Body of pancreas (tissue), 4 donors: ENCODE data around the gene RABEP2. TPM values are rescaled to one million over a fixed set of nuclear protein-coding genes. Genes with fewer than 3 reads are reported as not detected.
"Not testable (repeated sequence)": the region's sequence is repeated elsewhere in the genome, so short reads cannot be mapped to it uniquely, and the experiment has no call there.

ENCODE experiments used
- ATAC-seq: fragments of 150-250 bp; one replicate; pipeline ENCODE4 v1.9.1; 2016
- DNase-seq, 4 donors: peaks; one replicate each; pipeline ENCODE4 v3.0.0-alpha.2; 2019
- H3K27ac ChIP-seq, 4 donors: fragments of 200-600 bp; sonication (generic); 1 replicate in 3 of 4; 2 replicates in 1 of 4; pipeline versions ENCODE4 v1.5.1 to v1.6.1; 2016 to 2019; ENCODE audit warnings: mild to moderate bottlenecking in 1 of 4, mixed read lengths in 1 of 4, moderate library complexity in 1 of 4
- H3K27me3 ChIP-seq, 2 donors: fragments of 200-600 bp; sonication (generic); one replicate each; pipeline ENCODE4 v1.6.0; 2016; ENCODE audit warnings: mild to moderate bottlenecking in 1 of 2
- H3K36me3 ChIP-seq, 2 donors: fragments of 200-600 bp; sonication (generic); replicated peaks in 1 of 2; 2 replicates each; pipeline ENCODE4 v1.5.1; 2016; ENCODE audit warnings: low read depth in 2 of 2; ENCODE audit not compliant: insufficient read depth in 1 of 2
- H3K4me1 ChIP-seq: fragments of 200-600 bp; sonication (generic); one replicate; pipeline ENCODE4 v1.6.0; 2016
- H3K4me3 ChIP-seq, 2 donors: fragments of 200-600 bp; sonication (generic); 1 replicate in 1 of 2; 2 replicates in 1 of 2; pipeline ENCODE4 v1.5.1; 2016 to 2019
- H3K9me3 ChIP-seq, 3 donors: fragments of 200-600 bp; sonication (generic); 1 replicate in 2 of 3; 2 replicates in 1 of 3; pipeline ENCODE4 v1.5.1; 2016
- POLR2A ChIP-seq, 3 donors: fragments of 450-650 bp; IDR thresholded peaks; one replicate each; pipeline ENCODE4 v1.6.1; 2016; ENCODE audit warnings: antibody characterized with exemption in 3 of 3, mild to moderate bottlenecking in 2 of 3
- WGBS, 2 donors: methylation state at CpG; one replicate each; pipeline ENCODE4 v1.1.5; 2017; 5-methylcytosine and 5-hydroxymethylcytosine counted together
- intact Hi-C: fragments of 100-400 bp; cut with DNase I; formaldehyde crosslinking; loops from one replicate; pipeline ENCODE4 v1.15.1; 2023
- total RNA-seq, 2 donors: library from RNA; depleted of rRNA; stranded (reverse); fragments of >200 nt; gene quantifications; one replicate each; pipeline ENCODE4 v1.1.0, GENCODE V29; 2016
- TF ChIP-seq, protein P1 (sequence below), 7 experiments: fragments of 450-650 bp in 4 of 7; fragments of 200-600 bp in 3 of 7; sonication (generic) in 3 of 7; IDR thresholded peaks; one replicate each; pipeline ENCODE4 v1.5.1; 2016 to 2019; ENCODE audit warnings: antibody characterized with exemption in 7 of 7

The RABEP2 gene
- total RNA-seq, 2 donors from 2014 or later: 27.2 to 118 TPM

DNA sequence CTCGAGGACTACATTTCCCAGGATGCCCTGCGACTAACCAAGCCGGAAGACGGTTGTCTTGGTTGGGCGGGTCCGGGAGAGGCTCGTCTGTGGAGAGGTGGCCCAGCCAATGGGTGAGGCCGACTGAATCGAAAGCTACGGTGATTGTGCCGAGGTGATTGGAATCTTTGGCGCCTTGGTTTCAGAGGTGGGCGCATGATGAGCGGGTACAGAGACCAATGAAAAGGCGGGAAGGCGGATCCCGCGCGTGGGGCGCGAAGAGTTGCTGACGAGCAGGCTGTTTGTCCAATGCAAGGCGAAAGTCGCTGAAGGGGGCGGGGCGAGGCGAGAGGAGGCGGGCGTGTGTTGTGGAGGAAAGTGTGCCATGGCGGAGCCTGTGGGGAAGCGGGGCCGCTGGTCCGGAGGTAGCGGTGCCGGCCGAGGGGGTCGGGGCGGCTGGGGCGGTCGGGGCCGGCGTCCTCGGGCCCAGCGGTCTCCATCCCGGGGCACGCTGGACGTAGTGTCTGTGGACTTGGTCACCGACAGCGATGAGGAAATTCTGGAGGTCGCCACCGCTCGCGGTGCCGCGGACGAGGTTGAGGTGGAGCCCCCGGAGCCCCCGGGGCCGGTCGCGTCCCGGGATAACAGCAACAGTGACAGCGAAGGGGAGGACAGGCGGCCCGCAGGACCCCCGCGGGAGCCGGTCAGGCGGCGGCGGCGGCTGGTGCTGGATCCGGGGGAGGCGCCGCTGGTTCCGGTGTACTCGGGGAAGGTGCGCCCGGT is 25.8 kb upstream of the RABEP2 start, which contains the start of gene NFATC2IP:
TSS of gene NFATC2IP (plus strand) at position 290 of the 762 bp plus-strand sequence. CDS start at position 365, 75 bp downstream.
- TF ChIP-seq POLR2A (IDR thresholded peaks at IDR 0.05): peak in 2 of 3 donors; percentile 55 to 59
- TF ChIP-seq, protein P1, sequence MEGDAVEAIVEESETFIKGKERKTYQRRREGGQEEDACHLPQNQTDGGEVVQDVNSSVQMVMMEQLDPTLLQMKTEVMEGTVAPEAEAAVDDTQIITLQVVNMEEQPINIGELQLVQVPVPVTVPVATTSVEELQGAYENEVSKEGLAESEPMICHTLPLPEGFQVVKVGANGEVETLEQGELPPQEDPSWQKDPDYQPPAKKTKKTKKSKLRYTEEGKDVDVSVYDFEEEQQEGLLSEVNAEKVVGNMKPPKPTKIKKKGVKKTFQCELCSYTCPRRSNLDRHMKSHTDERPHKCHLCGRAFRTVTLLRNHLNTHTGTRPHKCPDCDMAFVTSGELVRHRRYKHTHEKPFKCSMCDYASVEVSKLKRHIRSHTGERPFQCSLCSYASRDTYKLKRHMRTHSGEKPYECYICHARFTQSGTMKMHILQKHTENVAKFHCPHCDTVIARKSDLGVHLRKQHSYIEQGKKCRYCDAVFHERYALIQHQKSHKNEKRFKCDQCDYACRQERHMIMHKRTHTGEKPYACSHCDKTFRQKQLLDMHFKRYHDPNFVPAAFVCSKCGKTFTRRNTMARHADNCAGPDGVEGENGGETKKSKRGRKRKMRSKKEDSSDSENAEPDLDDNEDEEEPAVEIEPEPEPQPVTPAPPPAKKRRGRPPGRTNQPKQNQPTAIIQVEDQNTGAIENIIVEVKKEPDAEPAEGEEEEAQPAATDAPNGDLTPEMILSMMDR (IDR thresholded peaks at IDR 0.05): no peak
- ATAC-seq (peak; percentile 99), DNase-seq (peak; percentile 99 to 100 (median 99))
- Histone ChIP-seq H3K4me1 (peaks cover 19% of the 10 kb centered on the region), H3K4me3 (peak within 1 kb of the TSS; percentile 78 to 88), H3K36me3 (peaks cover 0 to 5% of the 10 kb centered on the region in 2 donors), H3K27me3 (no peaks in the 10 kb centered on the region), H3K9me3 (no peaks in the 10 kb centered on the region), H3K27ac (peak within 1 kb of the TSS; percentile 65 to 86 (median 80))
- intact Hi-C loops: no loop called here
- WGBS, 2 donors: 0 to 1% methylated on average over 23 to 54 of the region's 79 CpGs

GRCh38 chr16:28946681-28947080 is 21.6 kb upstream of the RABEP2 start:
- no peak for ATAC-seq
- intact Hi-C loops: no loop called here
- Histone ChIP-seq H3K27me3 (no peaks in the 10 kb centered on the region), H3K27ac (no peak overlapping the region), H3K9me3 (no peaks in the 10 kb centered on the region), H3K4me3 (no peak overlapping the region), H3K36me3 (no peaks in the 10 kb centered on the region), H3K4me1 (peaks cover 19% of the 10 kb centered on the region)
- DNase-seq: no peak
- TF ChIP-seq, protein P1 (IDR thresholded peaks at IDR 0.05): no peak
- TF ChIP-seq POLR2A (IDR thresholded peaks at IDR 0.05): no peak
- 33 to 51% methylated on average over 4 of the region's 4 CpGs for WGBS, 2 donors

DNA sequence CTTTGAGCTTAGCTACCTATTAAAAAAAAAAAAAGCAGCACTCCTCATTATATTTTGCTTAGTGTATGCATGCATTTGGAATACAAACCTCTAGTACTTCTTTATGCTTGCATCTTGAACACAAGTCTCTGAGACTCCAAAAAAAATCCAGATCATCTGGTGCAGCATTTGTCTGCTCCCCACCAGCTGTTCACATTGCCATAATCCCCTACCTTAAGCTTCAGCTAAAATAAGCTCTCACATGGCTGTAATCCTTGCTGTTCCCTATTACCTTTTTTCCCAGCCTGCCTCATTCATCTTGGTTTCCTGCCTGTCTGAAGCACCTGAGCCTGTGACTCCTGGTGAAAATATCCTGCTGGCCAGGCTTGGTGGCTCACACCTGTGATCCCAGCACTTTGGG is 18.2 kb upstream of the RABEP2 start:
- TF ChIP-seq POLR2A (IDR thresholded peaks at IDR 0.05): no peak
- TF ChIP-seq, protein P1 (IDR thresholded peaks at IDR 0.05): no peak

DNA sequence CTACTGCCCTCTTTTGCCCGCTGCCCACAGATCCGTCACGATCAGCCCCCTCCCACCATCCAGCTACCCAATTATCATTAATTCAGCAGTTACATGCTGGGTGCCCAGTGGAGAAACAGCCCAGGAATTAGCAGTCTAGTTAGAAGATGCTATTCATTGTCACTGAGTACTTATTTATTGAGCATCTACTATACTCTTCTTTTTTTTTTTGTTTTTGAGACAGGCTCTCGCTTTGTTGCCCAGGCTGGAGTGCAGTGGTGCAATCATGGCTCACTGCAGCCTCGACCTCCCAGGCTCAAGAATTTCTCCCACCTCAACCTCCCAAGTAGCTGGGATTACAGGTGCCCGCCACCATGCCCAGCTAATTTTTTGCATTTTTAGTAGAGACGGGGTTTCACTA is 14.8 kb upstream of the RABEP2 start:
- H3K9me3 ChIP-seq, H3K27me3 ChIP-seq, ATAC-seq, H3K27ac ChIP-seq, DNase-seq, H3K4me3 ChIP-seq, H3K36me3 ChIP-seq: not testable (repeated sequence)
- 83 to 86% methylated on average over 7 of the region's 7 CpGs for WGBS, 2 donors
- peaks cover 12% of the 10 kb centered on the region for H3K4me1 ChIP-seq
- intact Hi-C loops: loop anchor here (10.0 kb wide), 1 partner anchor 65 kb away; the partner anchor contains the start of gene ATP2A1

More for the DNA sequence above, 18.2 kb upstream of the RABEP2 start:
- H3K4me3 ChIP-seq: no peak overlapping the region
- H3K9me3 ChIP-seq: no peaks in the 10 kb centered on the region
- H3K27ac ChIP-seq: no peak overlapping the region
- DNase-seq (no peak), ATAC-seq (no peak)
- H3K36me3 ChIP-seq: no peaks in the 10 kb centered on the region
- H3K27me3 ChIP-seq: no peaks in the 10 kb centered on the region
- H3K4me1 ChIP-seq: peaks cover 10% of the 10 kb centered on the region
- intact Hi-C loops: no loop called here

GRCh38 chr16:28938721-28939120 is 13.7 kb upstream of the RABEP2 start:
- WGBS, 2 donors: 58 to 63% methylated on average over 6 to 7 of the region's 7 CpGs
- intact Hi-C loops: loop anchor here (10.0 kb wide), 1 partner anchor 64 kb away; the partner anchor contains the start of gene ATP2A1
- no peak for TF ChIP-seq POLR2A (IDR thresholded peaks at IDR 0.05)
- TF ChIP-seq, protein P1 (IDR thresholded peaks at IDR 0.05): no peak

More at GRCh38 chr16:28938721-28939120, 13.7 kb upstream of the RABEP2 start:
- no peaks in the 10 kb centered on the region for H3K9me3 ChIP-seq
- no peaks in the 10 kb centered on the region for H3K27me3 ChIP-seq
- peaks cover 12% of the 10 kb centered on the region for H3K4me1 ChIP-seq
- no peak overlapping the region for H3K4me3 ChIP-seq
- DNase-seq (no peak), ATAC-seq (no peak)
- no peak overlapping the region for H3K27ac ChIP-seq
- no peaks in the 10 kb centered on the region for H3K36me3 ChIP-seq
